Activated effector memory CD4-positive, alpha-beta T cell treated with anti-CD3 and anti-CD28 coated beads, Interleukin-2, amount 50 U/mL, for 16 hours (primary cell): ENCODE measurements around the gene DDX3X.
"Not testable (repeated sequence)": the region's sequence is repeated elsewhere in the genome, so short reads cannot be mapped to it uniquely, and the experiment has no call there.

Source experiments
- DNase-seq: peaks from one replicate; pipeline ENCODE4 v3.0.0-alpha.2; 2020

Gene DDX3X

DNA sequence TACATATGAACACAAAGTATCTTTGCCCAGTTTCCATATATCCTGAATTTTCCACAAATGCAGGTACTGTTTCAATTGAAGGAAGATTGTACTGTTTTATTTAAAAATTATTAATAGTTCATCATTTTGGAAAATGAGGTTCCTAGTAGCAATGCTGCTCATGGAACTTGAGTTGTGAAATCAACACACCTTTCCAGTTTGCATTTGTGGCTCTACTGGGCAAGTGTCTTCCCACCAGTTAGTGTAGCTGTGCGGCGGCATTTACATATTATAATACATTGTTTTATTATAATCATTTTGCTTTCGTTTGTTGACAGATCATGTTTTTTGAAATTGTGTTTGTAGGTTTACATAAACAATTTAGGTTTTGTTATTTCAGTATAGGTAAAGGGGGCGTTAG, 2.0 kb upstream of the DDX3X start:
- DNase-seq = no peak

DNA sequence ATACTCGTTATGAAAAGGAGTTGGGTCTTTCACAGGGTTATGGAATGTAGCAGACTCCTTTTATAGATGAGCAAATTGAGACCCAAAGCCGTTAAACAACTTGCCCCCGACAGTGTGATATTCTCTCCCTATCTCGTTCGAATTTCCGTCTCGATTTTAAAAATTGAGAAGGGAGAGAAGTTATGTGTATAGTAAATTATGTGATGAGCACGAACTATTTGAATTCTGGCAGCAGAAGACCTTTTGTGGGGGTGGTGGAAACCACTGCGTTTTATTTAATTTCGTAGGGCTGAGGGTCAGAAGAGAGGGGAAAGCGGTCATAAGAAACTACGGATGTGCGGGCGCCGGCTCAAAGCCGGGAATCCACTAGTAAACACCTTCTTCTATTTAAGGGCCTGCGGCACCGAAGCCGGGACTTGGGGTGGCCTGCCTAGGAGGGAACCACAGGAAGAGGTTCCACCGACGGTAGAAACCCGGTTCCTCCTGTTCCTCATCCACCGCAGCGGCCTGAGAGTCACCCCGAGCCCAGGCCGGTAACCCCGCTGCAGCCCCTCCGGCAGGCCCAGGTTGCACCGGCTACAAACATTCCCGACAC, 1.5 kb upstream of the DDX3X start:
- peak; percentile 73 for DNase-seq

DNA sequence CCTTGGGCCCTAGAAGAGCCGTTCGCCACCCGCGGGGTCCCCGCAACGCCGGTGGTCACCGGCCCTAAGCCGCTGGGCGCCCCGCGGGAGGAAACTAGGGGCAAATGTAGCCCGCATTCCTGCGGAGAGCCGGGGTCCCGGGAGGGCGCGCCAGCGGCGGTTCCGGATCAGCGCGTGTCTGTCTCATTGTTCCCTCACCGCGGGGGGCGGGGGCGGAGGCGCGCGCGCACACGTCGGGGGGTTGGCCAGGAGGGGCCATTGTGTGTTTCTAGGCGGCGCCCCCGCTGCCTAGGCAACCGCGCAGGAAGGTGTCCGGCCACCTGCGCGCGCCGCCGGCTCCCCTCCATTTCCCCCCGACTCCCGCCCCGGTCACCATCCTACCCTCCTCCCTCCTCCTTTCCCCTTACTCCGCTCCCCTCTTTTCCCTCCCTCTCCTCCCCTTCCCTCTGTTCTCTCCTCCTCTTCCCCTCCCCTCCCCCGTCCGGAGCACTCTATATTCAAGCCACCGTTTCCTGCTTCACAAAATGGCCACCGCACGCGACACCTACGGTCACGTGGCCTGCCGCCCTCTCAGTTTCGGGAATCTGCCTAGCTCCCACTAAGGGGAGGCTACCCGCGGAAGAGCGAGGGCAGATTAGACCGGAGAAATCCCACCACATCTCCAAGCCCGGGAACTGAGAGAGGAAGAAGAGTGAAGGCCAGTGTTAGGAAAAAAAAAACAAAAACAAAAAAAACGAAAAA, 789 bp upstream of the DDX3X start:
- DNase-seq = peak; percentile 93

DNA sequence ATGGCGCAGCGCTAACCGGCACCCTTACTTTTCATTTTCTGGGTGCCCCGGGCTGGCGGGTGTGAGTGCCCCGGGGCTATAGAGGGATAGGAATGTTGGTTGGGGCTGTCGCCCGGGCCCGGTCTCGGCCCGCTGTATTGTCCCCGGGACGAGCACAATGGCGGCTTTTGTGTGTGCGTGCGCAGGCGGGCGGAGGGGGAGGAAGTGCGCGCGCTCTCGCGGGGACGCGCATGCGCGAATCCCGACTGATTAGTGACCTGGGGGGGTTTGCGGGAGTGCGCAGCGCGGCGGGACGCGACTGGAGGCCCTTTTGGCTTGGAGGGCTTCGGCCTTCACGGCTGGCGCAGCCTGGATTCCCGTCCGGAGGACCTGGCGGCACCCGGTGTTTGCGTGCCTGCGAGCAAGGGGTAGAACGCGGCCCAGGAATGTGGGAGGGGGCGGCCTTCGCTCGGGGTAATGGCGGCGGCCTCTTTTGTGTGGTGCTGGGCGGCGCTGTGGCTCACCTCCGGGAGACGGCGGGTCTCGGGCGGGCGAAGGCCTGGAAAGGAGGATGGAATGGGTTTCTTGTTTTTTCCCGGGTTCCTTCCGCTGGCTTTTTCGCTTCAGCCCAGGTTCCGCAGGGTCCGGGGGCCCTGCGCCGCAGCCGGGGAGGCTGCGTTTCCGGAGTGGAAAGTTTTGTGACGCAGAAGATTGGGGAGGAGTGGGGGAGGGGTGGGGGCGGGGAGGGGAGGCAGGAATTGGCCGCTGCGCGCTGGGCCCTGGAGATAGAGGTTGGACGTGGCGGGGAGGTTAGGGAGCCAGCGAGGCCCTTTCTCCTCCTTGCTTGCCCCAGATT, 618 bp downstream of the DDX3X start:
- DNase-seq = peak; percentile 90

DNA sequence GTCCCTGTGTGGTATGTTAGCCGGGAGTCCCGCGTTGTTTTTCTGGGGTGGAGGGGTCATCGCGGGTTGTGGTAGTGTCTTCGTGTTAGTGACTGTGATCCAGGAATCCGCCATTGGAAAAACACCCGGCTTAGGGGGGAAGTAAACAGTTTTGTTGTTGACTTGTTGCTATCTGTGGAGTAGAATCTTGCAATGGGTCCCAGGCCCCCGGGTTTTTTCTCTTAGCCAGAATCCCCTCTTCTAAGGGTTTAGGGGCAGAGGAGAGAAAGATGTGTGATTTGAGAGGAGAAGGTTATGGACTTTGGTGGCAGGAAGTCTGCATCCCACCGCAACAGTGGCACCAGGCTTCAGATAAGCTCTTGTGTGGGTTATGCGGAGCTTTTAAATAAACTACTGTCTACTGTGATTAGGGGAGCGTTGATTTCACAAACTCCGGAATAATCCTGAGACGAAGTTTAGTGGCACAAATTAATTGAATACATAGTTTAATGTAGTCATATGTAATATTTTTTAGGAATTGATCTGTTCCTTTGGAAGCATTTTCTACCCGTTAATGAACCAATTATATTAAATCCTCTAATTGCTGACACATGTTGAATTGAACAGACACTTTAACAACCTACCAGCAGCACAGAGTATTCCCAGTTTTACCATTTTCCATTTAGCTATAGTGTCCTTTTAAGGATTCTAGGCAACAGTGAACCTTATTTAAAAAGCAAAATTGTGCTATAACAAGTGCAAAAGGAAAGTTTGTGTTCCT, 1.4 kb downstream of the DDX3X start:
- no peak for DNase-seq

DNA sequence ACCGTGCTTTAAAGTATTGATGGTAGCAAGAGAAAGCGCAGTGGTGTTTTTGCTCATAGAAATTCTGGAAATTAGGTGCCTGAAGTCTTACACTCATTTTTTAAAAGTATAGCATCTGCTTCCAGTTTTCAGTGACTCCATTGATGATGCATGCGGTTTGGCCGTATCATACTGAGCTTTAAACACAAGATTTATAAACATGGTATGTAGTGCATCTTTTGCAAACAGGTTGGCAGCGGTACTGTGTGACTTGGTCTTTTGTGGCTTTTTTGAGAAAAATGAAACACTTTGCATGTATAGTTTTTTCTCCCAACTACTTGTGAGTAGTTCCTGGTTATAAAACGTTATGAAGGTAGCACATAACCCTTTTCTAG, 2.0 kb downstream of the DDX3X start:
- no peak for DNase-seq

DNA sequence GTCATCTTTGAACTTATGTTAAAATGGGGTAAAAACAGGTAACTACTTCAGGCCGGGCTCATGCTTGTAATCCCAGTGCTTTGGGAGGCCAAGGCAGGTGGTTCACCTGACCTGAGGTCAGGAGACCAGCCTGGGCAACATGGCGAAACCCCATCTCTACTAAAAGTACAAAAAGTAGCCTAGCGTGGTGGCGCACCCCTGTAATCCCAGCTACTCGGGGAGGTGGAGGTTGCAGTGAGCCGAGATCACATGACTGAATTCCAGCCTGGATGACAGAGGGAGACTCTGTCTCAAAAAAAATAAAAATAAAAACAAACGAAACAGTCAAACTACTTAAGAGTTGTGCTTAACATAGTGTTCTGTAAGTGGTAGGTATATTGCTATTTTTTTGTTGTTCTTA, 2.5 kb downstream of the DDX3X start:
- DNase-seq = no peak

DNA sequence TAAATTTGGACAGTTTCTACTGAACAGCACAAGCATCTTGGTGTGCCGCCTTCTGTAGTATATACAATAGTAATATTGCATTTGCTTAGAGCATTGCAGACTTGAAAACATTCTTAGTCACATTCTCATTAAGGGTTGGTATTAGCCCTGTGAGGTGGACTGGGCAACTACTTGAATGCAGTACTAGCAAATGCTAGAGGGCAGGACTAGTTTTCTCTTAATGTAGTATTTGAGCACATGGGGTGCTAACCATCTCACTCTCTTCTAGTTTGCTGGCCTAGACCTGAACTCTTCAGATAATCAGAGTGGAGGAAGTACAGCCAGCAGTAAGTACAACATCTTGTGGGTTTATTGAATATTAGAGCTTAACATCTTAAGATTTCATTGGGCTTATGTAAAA, 3.2 kb downstream of the DDX3X start:
- no peak for DNase-seq

DNA sequence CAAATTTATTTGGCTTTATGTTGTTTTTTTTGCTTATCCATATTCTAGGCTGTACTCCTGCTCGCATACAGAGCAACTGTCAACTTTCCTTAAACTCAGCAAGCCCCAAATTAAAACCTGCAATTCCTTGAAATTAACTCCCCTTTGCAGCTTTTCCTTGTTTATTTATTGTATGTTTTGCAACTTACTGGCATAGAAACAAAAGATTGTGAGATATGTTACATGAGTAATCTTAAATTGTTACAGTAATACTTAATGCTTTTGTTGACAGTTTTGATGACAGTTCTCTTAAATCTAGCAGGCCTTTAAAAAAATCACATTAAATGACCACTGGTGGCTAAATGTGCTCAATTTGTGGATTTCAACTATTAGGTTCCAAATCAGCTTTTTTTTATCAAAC, 4.5 kb downstream of the DDX3X start:
- DNase-seq = no peak

DNA sequence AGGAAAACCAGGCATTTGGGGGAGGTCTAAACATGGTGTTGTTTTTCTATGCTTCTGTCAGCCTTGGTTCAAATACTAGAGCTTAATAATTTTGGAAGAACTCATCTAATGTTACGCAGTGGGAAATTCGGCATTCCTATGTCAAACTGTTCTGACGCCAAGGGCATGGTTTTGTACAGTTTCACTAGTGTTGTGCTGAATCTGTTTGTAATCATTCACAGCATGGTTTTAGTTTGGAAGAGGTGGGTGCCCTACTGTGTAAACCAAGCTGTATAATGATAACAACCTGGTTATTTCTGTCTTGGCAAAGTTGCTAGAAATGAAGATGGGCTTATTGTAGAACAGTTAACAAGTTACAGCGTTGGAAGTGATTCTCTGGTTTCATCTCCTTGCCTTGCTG, 5.2 kb downstream of the DDX3X start:
- no peak for DNase-seq

DNA sequence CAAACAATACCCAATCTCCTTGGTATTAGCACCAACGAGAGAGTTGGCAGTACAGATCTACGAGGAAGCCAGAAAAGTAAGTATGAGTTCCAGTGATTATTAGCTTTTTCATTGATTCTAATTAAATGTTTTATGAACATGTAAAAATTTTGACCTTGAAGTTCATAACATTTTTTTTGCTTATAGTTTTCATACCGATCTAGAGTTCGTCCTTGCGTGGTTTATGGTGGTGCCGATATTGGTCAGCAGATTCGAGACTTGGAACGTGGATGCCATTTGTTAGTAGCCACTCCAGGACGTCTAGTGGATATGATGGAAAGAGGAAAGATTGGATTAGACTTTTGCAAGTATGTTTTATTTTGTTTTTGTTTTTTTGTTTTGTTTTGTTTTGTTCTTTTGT, 10.1 kb downstream of the DDX3X start:
- no peak for DNase-seq

DNA sequence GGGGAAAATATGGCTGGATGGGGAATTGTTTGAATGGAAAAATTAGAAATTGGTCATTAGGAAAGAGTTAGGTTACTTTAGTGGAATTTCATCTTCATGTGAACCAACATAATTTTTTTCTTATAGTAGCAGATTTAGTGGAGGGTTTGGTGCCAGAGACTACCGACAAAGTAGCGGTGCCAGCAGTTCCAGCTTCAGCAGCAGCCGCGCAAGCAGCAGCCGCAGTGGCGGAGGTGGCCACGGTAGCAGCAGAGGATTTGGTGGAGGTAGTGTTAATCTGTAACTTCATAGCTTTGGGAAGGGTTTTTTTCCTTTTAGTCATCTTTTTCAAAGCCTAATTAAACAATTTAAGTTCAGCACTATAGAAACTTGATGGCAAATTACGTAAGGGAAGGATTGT, 13.2 kb downstream of the DDX3X start:
- DNase-seq = no peak

DNA sequence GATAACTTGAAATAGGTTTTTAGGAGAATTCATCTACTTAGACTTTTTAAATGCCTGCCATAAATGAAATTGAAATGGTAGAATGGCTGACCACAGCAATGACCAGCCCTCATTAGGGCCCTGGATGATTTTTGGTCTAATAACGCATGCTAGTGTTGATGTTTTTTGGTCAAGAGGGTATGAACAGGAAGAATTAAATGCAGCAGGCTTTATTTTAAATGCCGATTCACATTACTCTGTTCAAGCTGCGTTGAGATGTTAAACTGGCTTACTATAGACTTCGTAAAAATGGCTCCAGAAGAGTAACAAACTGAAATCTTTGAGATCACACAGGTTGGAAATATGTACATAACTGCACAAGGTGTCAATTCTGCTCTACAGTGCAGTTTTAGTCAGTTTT, 14.6 kb downstream of the DDX3X start:
- DNase-seq = no peak

DNA sequence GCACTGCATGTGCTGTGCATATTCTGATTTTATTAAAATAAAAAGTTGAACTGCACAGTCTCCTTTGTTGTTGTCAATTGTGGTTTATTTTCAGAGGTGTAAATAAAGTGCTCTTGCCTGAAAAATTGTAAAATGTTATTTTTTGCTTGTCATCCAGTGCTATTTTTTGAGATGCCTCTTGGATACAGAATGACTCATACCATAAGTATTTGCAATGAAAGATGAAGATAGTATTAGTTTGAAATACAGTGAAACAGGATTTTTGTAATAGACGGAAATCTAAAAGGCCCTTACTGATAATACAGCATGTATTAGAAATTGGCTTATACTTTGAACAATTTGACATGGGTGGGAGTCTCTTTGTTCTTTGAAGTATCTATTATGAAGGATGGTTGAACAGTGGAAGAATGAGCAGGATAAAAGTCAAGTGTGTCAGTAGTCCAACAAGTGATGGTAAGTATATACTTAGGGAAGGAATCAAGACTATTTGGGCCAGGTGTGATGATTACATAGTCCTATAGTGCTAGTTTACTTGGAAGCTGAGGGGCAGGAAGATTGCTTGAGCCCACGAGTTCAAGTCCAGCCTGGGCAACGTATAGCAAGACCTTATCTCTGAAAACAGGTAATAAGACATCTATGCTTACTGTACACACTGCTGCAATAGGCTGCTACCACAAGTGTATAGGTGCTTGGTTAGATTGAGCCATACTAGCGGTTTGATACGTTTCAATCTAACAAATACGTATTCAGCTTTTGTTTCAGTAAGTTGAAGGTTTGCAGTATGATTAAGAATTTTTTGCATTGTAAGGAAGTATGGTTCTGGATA, 16.4 kb downstream of the DDX3X start:
- no peak for DNase-seq

DNA sequence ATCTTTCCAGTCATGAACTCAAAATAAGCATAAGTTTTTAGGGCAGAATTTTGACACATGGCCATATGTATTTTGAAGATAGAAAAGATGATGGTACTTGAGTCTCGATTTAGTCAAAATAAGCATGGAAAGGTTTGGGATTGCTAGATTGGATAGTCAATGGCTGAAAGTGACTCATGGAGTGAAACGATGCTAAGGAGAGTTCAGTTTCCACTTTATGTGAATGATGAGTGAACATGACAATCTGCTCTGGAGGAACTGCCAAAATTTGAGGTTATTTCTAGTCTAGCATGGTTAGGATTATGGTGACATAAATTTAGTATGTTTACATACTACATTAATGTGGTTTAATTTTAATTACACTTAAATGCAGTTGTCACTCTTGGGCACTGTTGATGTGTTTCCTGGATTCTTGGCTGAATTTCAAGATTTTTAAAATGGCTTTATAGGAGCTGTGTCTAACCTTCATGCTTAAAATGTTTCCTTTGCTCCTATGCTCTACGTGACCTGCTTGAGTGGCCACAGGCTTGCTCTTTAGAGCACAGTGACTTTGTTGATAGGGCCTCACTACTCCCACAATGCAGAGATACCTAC, 17.1 kb downstream of the DDX3X start:
- DNase-seq = no peak

DNA sequence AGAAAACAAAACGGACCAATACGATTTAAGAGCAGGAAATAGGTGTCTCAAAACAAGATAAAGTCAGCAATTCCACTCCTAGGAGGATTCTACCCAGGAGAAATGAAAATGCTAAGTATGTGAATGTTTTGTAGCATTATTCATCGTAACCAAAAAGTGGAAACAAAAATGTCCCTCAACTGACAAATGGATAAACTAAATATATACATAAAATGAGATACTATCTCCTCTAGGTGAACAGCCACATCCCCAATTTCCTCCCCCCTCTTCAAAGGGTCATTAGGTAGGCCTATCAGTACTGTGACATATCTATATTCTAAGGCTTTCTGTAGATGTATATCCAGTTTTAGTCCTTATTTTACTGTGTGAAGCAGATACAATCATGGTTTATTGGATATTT, 18.0 kb downstream of the DDX3X start:
- DNase-seq = no peak

DNA sequence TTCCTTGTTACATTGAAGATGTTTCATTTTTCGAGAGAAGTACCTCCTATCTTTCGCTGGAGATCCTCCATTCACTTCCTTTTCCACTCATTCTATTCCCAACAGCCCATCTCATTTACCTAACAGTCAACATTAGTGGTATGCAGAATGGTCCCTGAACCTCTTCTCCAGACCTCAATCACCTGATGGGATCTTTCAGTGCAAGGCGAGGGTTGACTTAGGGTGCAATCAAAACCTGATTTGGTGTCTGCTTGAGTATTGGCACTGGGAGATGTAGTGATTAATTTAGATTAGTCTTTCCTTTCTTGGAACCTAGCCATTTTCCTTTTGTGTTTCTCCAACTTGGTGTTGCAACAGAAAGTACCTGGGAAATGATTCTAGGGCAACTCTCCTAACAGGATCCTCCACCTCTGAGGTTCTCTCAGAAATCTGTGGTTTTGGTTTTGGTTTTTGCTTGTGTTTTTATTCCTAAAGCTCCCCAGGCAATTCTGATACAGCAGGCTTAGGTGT, 18.4 kb downstream of the DDX3X start:
- DNase-seq = no peak

DNA sequence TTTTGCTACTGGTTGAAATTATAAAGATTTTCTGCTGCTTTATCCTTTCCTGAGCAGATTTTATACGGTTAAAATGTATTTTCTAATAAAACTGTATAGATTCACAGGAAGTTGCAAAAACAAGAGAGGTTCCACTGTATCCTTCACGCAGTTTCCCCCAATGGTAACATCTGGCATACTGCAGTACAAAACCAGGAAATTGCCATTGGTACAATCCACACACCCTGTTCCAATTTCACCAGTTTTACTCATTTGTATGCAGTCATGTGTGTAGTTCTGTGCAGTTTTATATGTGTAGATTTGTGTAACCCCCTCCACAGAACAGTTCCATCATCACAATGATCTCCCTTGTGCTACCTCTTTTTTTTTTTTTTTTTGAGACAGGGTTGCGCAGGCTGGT, 20.0 kb downstream of the DDX3X start:
- no peak for DNase-seq

DNA sequence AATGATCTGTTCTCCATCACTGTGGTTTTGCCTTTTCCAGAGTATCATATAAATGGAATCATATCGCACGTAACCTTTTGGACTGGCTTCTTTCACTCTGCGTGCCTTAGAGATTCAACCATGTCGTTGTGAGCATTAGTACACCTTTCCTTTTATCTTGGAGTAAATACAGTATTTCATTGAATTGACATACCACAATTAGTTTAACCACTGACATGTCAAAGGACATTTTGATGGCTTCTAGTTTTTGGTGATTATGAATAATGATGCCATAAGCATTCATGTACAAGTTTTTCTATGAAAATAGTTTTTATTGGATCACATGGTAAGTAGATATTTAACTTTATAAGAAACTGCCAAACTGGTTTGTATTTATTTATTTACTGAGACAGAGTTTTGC, 35.2 kb downstream of the DDX3X start:
- no peak for DNase-seq

DNA sequence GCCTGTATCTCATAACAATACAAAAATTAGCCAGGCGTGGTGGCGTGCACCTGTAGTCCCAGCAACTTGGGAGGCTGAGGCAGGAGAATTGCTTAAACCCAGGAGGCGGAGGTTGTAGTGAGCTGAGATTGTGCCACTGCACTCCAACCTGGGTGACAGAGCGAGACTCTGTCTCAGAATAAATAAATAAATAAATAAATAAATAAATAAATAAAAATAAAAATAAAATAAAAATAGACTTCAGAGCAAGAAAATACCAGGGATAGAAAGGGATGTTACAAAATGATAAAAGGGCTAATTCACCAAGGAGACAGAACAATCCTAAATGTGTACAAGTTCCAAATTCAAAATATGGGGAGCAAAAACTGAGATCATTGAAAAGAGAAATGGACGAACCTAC, 37.6 kb downstream of the DDX3X start:
- not testable (repeated sequence) for DNase-seq

DNA sequence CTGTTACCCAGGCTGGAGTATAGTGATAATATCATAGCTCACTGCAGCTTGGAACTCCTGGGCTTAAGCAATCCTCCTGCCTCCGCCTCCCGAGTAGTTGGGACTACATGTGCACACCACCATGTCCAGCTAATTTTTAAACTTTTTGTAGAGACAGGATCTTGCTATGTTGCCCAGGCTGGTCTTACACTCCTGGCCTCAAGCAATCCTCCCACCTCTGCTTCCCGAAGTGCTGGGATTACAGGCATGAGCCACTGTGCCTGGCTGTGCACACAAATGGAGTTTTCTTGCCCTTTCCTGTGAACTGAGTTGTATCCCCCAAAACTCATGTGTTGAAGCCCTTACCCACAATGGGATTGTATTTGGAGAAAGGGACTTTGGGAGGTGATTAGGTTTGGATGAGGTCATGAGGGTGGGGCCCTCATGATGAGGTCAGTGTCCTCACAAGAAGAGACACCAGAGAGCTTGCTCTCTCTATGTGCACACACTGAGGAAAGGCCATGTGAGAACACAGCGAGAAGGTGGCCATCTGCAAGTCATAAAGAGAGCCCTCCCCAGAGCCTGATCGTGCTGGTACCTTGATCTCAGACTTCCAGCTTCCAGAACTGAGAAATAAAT, 40.1 kb downstream of the DDX3X start:
- no peak for DNase-seq
